Measurements from ENCODE around the gene SLIT3. TPM values are rescaled to one million over a fixed set of nuclear protein-coding genes. Genes with fewer than 3 reads are reported as not detected.

Gene SLIT3
- total and polyA plus RNA-seq, 4 experiments from 2014 or later: not detected

- H3K9me3 ChIP-seq (ENCODE audit: control insufficient read depth in 1 of 2, low read length in 2 of 2): no peaks in the 10 kb centered on the region
- no peaks in the 10 kb centered on the region for H3K4me1 ChIP-seq (ENCODE audit: insufficient read depth, low read length)
- intact Hi-C loops (cut with micrococcal nuclease): no loop called here
- DNase-seq: no peak
- ChIA-PET POLR2A (ENCODE audit: partially characterized antibody) (no interaction called here), CTCF (ENCODE audit: partially characterized antibody) (no interaction called here)
- Mint-ChIP-seq H3K27ac (no peak overlapping the region), H3K36me3 (no peaks in the 10 kb centered on the region), H3K4me3 (no peak overlapping the region), H3K4me1 (no peaks in the 10 kb centered on the region), H3K27me3 (peaks cover 0 to 4% of the 10 kb centered on the region in 2 donors), H3K9me3 (peaks cover 0 to 4% (median 0%) of the 10 kb centered on the region in 8 donors)
- H3K27me3 ChIP-seq (ENCODE audit: insufficient read depth, low read length): no peaks in the 10 kb centered on the region
- no peaks in the 10 kb centered on the region for H3K36me3 ChIP-seq (ENCODE audit: insufficient read depth, low read length)
- no peak overlapping the region for H3K27ac ChIP-seq (ENCODE audit: low read depth, low read length)
- H3K4me3 ChIP-seq (ENCODE audit: low read length in 2 of 2): no peak overlapping the region
These were observed 203.3 kb downstream of the SLIT3 start for GRCh38 chr5:169097374-169098326.

GRCh38 chr5:169095976-169096375, 205.0 kb downstream of the SLIT3 start:
- CTCF ChIA-PET (ENCODE audit: partially characterized antibody): no interaction called here

GRCh38 chr5:169095410-169095960, 205.5 kb downstream of the SLIT3 start:
- ChIA-PET CTCF (ENCODE audit: partially characterized antibody) (no interaction called here), POLR2A (ENCODE audit: partially characterized antibody) (no interaction called here)
- H3K4me1 ChIP-seq (ENCODE audit: insufficient read depth, low read length): no peaks in the 10 kb centered on the region
- Mint-ChIP-seq H3K4me3 (no peak overlapping the region), H3K36me3 (no peaks in the 10 kb centered on the region), H3K27me3 (peaks cover 4 to 6% of the 10 kb centered on the region in 2 donors), H3K4me1 (no peaks in the 10 kb centered on the region), H3K9me3 (peaks cover 0 to 10% (median 0%) of the 10 kb centered on the region in 8 donors), H3K27ac (no peak overlapping the region)
- no peaks in the 10 kb centered on the region for H3K9me3 ChIP-seq (ENCODE audit: control insufficient read depth in 1 of 2, low read length in 2 of 2)
- no peak for DNase-seq
- H3K27ac ChIP-seq (ENCODE audit: low read depth, low read length): no peak overlapping the region
- intact Hi-C loops (cut with micrococcal nuclease): no loop called here
- no peaks in the 10 kb centered on the region for H3K36me3 ChIP-seq (ENCODE audit: insufficient read depth, low read length)
- H3K4me3 ChIP-seq (ENCODE audit: low read length in 2 of 2): no peak overlapping the region
- H3K27me3 ChIP-seq (ENCODE audit: insufficient read depth, low read length): no peaks in the 10 kb centered on the region

More at GRCh38 chr5:169095976-169096375, 205.0 kb downstream of the SLIT3 start:
- Mint-ChIP-seq H3K27ac (no peak overlapping the region), H3K4me1 (no peaks in the 10 kb centered on the region), H3K4me3 (no peak overlapping the region), H3K9me3 (peaks cover 0 to 5% (median 0%) of the 10 kb centered on the region in 8 donors), H3K27me3 (peaks cover 4 to 6% of the 10 kb centered on the region in 2 donors), H3K36me3 (no peaks in the 10 kb centered on the region)
- H3K9me3 ChIP-seq (ENCODE audit: control insufficient read depth in 1 of 2, low read length in 2 of 2): no peaks in the 10 kb centered on the region
- H3K4me1 ChIP-seq (ENCODE audit: insufficient read depth, low read length): no peaks in the 10 kb centered on the region
- H3K4me3 ChIP-seq (ENCODE audit: low read length in 2 of 2): no peak overlapping the region
- DNase-seq: no peak
- H3K36me3 ChIP-seq (ENCODE audit: insufficient read depth, low read length): no peaks in the 10 kb centered on the region
- intact Hi-C loops (cut with micrococcal nuclease): no loop called here
- POLR2A ChIA-PET (ENCODE audit: partially characterized antibody): no interaction called here
- H3K27ac ChIP-seq (ENCODE audit: low read depth, low read length): no peak overlapping the region
- H3K27me3 ChIP-seq (ENCODE audit: insufficient read depth, low read length): no peaks in the 10 kb centered on the region

GRCh38 chr5:169094586-169095409, 206.1 kb downstream of the SLIT3 start:
- H3K27me3 Mint-ChIP-seq: peaks cover 4 to 6% of the 10 kb centered on the region in 2 donors
- H3K36me3 Mint-ChIP-seq: no peaks in the 10 kb centered on the region
- no peaks in the 10 kb centered on the region for H3K4me1 Mint-ChIP-seq
- H3K27me3 ChIP-seq (ENCODE audit: insufficient read depth, low read length): no peaks in the 10 kb centered on the region
- no peak overlapping the region for H3K4me3 ChIP-seq (ENCODE audit: low read length in 2 of 2)
- no peaks in the 10 kb centered on the region for H3K9me3 ChIP-seq (ENCODE audit: control insufficient read depth in 1 of 2, low read length in 2 of 2)
- DNase-seq: no peak
- intact Hi-C loops (cut with micrococcal nuclease): no loop called here
- CTCF ChIA-PET (ENCODE audit: partially characterized antibody): no interaction called here
- H3K27ac Mint-ChIP-seq: no peak overlapping the region
- no peak overlapping the region for H3K4me3 Mint-ChIP-seq
- peaks cover 0 to 17% (median 0%) of the 10 kb centered on the region in 8 donors for H3K9me3 Mint-ChIP-seq
- H3K36me3 ChIP-seq (ENCODE audit: insufficient read depth, low read length): no peaks in the 10 kb centered on the region
- POLR2A ChIA-PET (ENCODE audit: partially characterized antibody): no interaction called here
- no peaks in the 10 kb centered on the region for H3K4me1 ChIP-seq (ENCODE audit: insufficient read depth, low read length)
- H3K27ac ChIP-seq (ENCODE audit: low read depth, low read length): no peak overlapping the region

GRCh38 chr5:169091396-169091980, 209.5 kb downstream of the SLIT3 start:
- intact Hi-C loops (cut with micrococcal nuclease): no loop called here

GRCh38 chr5:169089343-169089742, 211.6 kb downstream of the SLIT3 start:
- POLR2A ChIA-PET (ENCODE audit: partially characterized antibody): no interaction called here
- DNase-seq: no peak
- Mint-ChIP-seq H3K9me3 (peaks cover 0 to 22% (median 2%) of the 10 kb centered on the region in 8 donors), H3K27ac (peak overlapping the region in 1 of 7 donors; percentile 22), H3K27me3 (peaks cover 1 to 4% of the 10 kb centered on the region in 2 donors), H3K4me3 (no peak overlapping the region), H3K4me1 (no peaks in the 10 kb centered on the region), H3K36me3 (no peaks in the 10 kb centered on the region)
- intact Hi-C loops (cut with micrococcal nuclease): no loop called here
- H3K36me3 ChIP-seq (ENCODE audit: insufficient read depth, low read length): no peaks in the 10 kb centered on the region
- H3K27me3 ChIP-seq (ENCODE audit: insufficient read depth, low read length): no peaks in the 10 kb centered on the region
- H3K4me1 ChIP-seq (ENCODE audit: insufficient read depth, low read length): no peaks in the 10 kb centered on the region
- H3K27ac ChIP-seq (ENCODE audit: low read depth, low read length): no peak overlapping the region
- H3K9me3 ChIP-seq (ENCODE audit: control insufficient read depth in 1 of 2, low read length in 2 of 2): no peaks in the 10 kb centered on the region
- H3K4me3 ChIP-seq (ENCODE audit: low read length in 2 of 2): no peak overlapping the region
- CTCF ChIA-PET (ENCODE audit: partially characterized antibody): no interaction called here

More at GRCh38 chr5:169091396-169091980, 209.5 kb downstream of the SLIT3 start:
- no peak overlapping the region for H3K4me3 ChIP-seq (ENCODE audit: low read length in 2 of 2)
- no peak for DNase-seq
- H3K27ac ChIP-seq (ENCODE audit: low read depth, low read length): no peak overlapping the region
- Mint-ChIP-seq H3K27ac (no peak overlapping the region), H3K4me1 (no peaks in the 10 kb centered on the region), H3K27me3 (peaks cover 4% of the 10 kb centered on the region in 2 donors), H3K36me3 (no peaks in the 10 kb centered on the region), H3K4me3 (no peak overlapping the region), H3K9me3 (peaks cover 0 to 22% (median 2%) of the 10 kb centered on the region in 8 donors)
- no peaks in the 10 kb centered on the region for H3K36me3 ChIP-seq (ENCODE audit: insufficient read depth, low read length)
- no peaks in the 10 kb centered on the region for H3K4me1 ChIP-seq (ENCODE audit: insufficient read depth, low read length)
- H3K9me3 ChIP-seq (ENCODE audit: control insufficient read depth in 1 of 2, low read length in 2 of 2): no peaks in the 10 kb centered on the region
- ChIA-PET CTCF (ENCODE audit: partially characterized antibody) (no interaction called here), POLR2A (ENCODE audit: partially characterized antibody) (no interaction called here)
- H3K27me3 ChIP-seq (ENCODE audit: insufficient read depth, low read length): no peaks in the 10 kb centered on the region

Measured in CD4-positive, alpha-beta memory T cell (primary cell).